ENCODE data around the gene SPINK1.

- no peak for TF ChIP-seq CTCF (IDR thresholded peaks at IDR 0.05)
- TF ChIP-seq POLR2A (IDR thresholded peaks at IDR 0.05) = no peak
Observed at GRCh38 chr5:147786142-147786541, 45.3 kb downstream of the SPINK1 start.

All from heart left ventricle (tissue), 13 donors.